OCI-LY1 (cell line): Measurements from ENCODE around the gene DDI1.

Source experiments
- H2AFZ ChIP-seq: fragments of 200-600 bp; sonication (generic), shearing (Covaris generic); 2 replicates; pipeline ENCODE4 v1.6.0; 2014; ENCODE audit warnings: antibody characterized with exemption, mild to moderate bottlenecking, low read length
- H3F3A ChIP-seq: fragments of 200-600 bp; sonication (generic), shearing (Covaris generic); 2 replicates; pipeline ENCODE4 v1.6.0; 2014; ENCODE audit warnings: mild to moderate bottlenecking, antibody characterized with exemption, low read length, moderate library complexity; ENCODE audit not compliant: insufficient read depth
- H3K27ac ChIP-seq: fragments of 200-600 bp; sonication (generic); 2 replicates; pipeline ENCODE4 v1.5.1; 2014; ENCODE audit warnings: low read length, mixed run types, mild to moderate bottlenecking, low read depth; ENCODE audit not compliant: poor library complexity, severe bottlenecking
- H3K27me3 ChIP-seq: fragments of 200-600 bp; sonication (generic); 2 replicates; pipeline ENCODE4 v1.6.0; 2014; ENCODE audit warnings: antibody characterized with exemption, mild to moderate bottlenecking, low read length, moderate library complexity; ENCODE audit not compliant: insufficient read depth
- H3K36me3 ChIP-seq: fragments of 200-600 bp; sonication (generic); 2 replicates; pipeline ENCODE4 v1.6.1; 2014; ENCODE audit warnings: mild to moderate bottlenecking, antibody characterized with exemption, low read length, moderate library complexity, mixed read lengths; ENCODE audit not compliant: insufficient read depth
- H3K4me1 ChIP-seq: fragments of 200-600 bp; sonication (generic); 2 replicates; pipeline ENCODE4 v1.5.1; 2014; ENCODE audit warnings: mild to moderate bottlenecking, low read length, moderate library complexity; ENCODE audit not compliant: insufficient read depth, severe bottlenecking
- H3K4me2 ChIP-seq: fragments of 200-600 bp; sonication (generic), shearing (Covaris generic); 2 replicates; pipeline ENCODE4 v1.6.1; 2014; ENCODE audit warnings: low read length
- H3K4me3 ChIP-seq: fragments of 200-600 bp; sonication (generic); 2 replicates; pipeline ENCODE4 v1.5.1; 2014; ENCODE audit warnings: low read length, low read depth, mild to moderate bottlenecking, mixed read lengths; ENCODE audit not compliant: poor library complexity, severe bottlenecking
- H3K79me2 ChIP-seq: fragments of 200-600 bp; shearing (Covaris generic); 2 replicates; pipeline ENCODE4 v1.6.1; 2016; ENCODE audit warnings: mixed run types, low read length, mixed read lengths; ENCODE audit not compliant: insufficient read depth
- H3K9ac ChIP-seq: fragments of 200-600 bp; sonication (generic), shearing (Covaris generic); 2 replicates; pipeline ENCODE4 v1.6.1; 2014; ENCODE audit warnings: mild to moderate bottlenecking, low read length, mixed read lengths
- H3K9me2 ChIP-seq: fragments of 200-600 bp; sonication (generic), shearing (Covaris generic); 2 replicates; pipeline ENCODE4 v1.6.1; 2014; ENCODE audit warnings: low read depth, mild to moderate bottlenecking, low read length, mixed read lengths
- H3K9me3 ChIP-seq: fragments of 200-600 bp; shearing (Covaris generic); 2 replicates; pipeline ENCODE4 v1.6.1; 2014; ENCODE audit warnings: low read length, mixed read lengths
- H4K20me1 ChIP-seq: fragments of 200-600 bp; sonication (generic), shearing (Covaris generic); 2 replicates; pipeline ENCODE4 v1.6.0; 2016; ENCODE audit warnings: mild to moderate bottlenecking, low read length; ENCODE audit not compliant: insufficient read depth
- EZH2 ChIP-seq: fragments of 200-600 bp; sonication (generic), shearing (Covaris generic); IDR thresholded peaks from 2 replicates; pipeline ENCODE4 v1.8.0; 2017; ENCODE audit warnings: borderline replicate concordance, mixed run types, mild to moderate bottlenecking, antibody characterized with exemption, low read length, moderate library complexity, mixed read lengths
- TF ChIP-seq, protein P1 (sequence below): fragments of 200-600 bp; sonication (generic), shearing (Covaris generic); IDR thresholded peaks from 2 replicates; pipeline ENCODE4 v1.5.1; 2017; ENCODE audit warnings: mild to moderate bottlenecking, antibody characterized with exemption, low read length, moderate library complexity, mixed read lengths

Gene DDI1

DNA sequence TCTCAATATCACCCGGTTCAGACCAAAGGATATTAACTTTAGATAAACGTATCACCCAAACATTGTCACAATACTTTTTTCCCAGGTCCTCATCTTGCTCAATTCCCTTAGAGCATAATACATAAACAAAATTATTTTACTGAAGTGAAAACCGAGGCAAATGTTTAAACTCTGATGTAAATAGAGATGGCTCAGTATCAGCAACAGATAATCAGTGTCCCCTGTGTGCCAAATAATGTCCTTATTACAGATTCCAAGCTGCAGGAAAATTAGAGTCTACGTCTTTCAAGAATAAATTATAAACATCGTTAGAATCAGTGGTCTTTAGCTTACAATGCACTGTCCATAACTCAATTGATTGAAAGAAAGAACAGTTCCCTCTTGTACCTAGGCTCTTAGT lies 50.2 kb downstream of the DDI1 start:
- H3K79me2 ChIP-seq: no peaks in the 10 kb centered on the region
- H3K9ac ChIP-seq: no peak overlapping the region
- no peaks in the 10 kb centered on the region for H3K27me3 ChIP-seq
- no peak overlapping the region for H3K27ac ChIP-seq
- no peaks in the 10 kb centered on the region for H3K9me2 ChIP-seq
- H3K36me3 ChIP-seq: no peaks in the 10 kb centered on the region
- no peaks in the 10 kb centered on the region for H3F3A ChIP-seq
- H3K9me3 ChIP-seq: no peaks in the 10 kb centered on the region
- no peak overlapping the region for H3K4me2 ChIP-seq
- no peak for TF ChIP-seq EZH2
- TF ChIP-seq, protein P1, sequence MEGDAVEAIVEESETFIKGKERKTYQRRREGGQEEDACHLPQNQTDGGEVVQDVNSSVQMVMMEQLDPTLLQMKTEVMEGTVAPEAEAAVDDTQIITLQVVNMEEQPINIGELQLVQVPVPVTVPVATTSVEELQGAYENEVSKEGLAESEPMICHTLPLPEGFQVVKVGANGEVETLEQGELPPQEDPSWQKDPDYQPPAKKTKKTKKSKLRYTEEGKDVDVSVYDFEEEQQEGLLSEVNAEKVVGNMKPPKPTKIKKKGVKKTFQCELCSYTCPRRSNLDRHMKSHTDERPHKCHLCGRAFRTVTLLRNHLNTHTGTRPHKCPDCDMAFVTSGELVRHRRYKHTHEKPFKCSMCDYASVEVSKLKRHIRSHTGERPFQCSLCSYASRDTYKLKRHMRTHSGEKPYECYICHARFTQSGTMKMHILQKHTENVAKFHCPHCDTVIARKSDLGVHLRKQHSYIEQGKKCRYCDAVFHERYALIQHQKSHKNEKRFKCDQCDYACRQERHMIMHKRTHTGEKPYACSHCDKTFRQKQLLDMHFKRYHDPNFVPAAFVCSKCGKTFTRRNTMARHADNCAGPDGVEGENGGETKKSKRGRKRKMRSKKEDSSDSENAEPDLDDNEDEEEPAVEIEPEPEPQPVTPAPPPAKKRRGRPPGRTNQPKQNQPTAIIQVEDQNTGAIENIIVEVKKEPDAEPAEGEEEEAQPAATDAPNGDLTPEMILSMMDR: no peak
- H2AFZ ChIP-seq: no peak overlapping the region
- no peak overlapping the region for H3K4me3 ChIP-seq
- H4K20me1 ChIP-seq: no peaks in the 10 kb centered on the region
- H3K4me1 ChIP-seq: peaks cover 20% of the 10 kb centered on the region
